ENCODE results near the gene MUC5B.

DNA sequence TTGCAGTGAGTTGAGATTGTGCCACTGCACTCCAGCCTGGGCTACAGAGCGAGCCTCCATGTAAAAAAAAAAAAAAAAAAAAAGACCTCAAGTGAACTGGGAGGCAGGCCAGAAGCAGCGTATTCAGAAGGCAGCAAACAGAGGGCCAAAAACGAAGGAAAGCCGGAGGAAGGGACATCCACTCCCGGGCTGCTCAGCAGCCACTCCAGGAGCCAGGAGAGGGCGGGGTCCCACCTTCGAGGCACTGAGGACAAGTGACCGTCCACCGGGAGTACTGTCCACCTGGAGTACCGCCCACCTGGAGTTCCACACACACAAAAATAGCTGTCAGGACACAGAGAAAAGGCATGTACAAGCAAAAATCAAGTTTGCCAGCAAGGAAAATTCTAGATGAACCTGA is 81.1 kb downstream of the MUC5B start:
- TF ChIP-seq, protein P1, sequence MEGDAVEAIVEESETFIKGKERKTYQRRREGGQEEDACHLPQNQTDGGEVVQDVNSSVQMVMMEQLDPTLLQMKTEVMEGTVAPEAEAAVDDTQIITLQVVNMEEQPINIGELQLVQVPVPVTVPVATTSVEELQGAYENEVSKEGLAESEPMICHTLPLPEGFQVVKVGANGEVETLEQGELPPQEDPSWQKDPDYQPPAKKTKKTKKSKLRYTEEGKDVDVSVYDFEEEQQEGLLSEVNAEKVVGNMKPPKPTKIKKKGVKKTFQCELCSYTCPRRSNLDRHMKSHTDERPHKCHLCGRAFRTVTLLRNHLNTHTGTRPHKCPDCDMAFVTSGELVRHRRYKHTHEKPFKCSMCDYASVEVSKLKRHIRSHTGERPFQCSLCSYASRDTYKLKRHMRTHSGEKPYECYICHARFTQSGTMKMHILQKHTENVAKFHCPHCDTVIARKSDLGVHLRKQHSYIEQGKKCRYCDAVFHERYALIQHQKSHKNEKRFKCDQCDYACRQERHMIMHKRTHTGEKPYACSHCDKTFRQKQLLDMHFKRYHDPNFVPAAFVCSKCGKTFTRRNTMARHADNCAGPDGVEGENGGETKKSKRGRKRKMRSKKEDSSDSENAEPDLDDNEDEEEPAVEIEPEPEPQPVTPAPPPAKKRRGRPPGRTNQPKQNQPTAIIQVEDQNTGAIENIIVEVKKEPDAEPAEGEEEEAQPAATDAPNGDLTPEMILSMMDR (conservative IDR thresholded peaks at IDR 0.05 in 1 of 2, IDR thresholded peaks at IDR 0.05 in 1 of 2; ENCODE audit: low read depth in 1 of 2, low read length in 2 of 2): no peak
- TF ChIP-seq EZH2 (IDR thresholded peaks at IDR 0.05; ENCODE audit: low read length, missing control alignments): no peak
